GM21381 (cell line): ENCODE results near the gene KAT2B.
"Not testable (repeated sequence)": the region's sequence is repeated elsewhere in the genome, so short reads cannot be mapped to it uniquely, and the experiment has no call there.

ENCODE experiments used
- ATAC-seq: cut with Tn5 transposase; IDR thresholded peaks from one replicate; pipeline ENCODE4 v1.9.1; 2021; ENCODE audit warnings: mild to moderate bottlenecking, moderate library complexity; ENCODE audit not compliant: unreplicated experiment

The KAT2B gene

DNA sequence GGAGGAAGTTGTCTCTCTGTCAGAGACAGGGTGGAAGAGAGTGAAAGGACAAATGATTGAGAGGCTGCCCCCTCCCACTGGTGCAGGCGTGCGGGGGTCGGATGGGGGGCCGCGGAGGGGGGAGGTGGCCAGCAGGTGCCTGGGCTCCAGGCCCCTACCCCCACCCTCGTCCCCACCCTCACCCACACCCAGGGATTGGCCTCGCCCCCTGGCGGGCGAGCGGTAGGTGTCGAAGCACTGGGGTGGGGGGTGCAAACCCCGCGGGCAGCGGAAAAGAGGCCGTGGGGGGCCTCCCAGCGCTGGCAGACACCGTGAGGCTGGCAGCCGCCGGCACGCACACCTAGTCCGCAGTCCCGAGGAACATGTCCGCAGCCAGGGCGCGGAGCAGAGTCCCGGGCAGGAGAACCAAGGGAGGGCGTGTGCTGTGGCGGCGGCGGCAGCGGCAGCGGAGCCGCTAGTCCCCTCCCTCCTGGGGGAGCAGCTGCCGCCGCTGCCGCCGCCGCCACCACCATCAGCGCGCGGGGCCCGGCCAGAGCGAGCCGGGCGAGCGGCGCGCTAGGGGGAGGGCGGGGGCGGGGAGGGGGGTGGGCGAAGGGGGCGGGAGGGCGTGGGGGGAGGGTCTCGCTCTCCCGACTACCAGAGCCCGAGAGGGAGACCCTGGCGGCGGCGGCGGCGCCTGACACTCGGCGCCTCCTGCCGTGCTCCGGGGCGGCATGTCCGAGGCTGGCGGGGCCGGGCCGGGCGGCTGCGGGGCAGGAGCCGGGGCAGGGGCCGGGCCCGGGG lies at the start of gene KAT2B:
TSS of gene KAT2B (plus strand) at position 682 of the 783 bp plus-strand sequence. CDS start at position 714, 32 bp downstream.
- peak; percentile 53 for ATAC-seq

DNA sequence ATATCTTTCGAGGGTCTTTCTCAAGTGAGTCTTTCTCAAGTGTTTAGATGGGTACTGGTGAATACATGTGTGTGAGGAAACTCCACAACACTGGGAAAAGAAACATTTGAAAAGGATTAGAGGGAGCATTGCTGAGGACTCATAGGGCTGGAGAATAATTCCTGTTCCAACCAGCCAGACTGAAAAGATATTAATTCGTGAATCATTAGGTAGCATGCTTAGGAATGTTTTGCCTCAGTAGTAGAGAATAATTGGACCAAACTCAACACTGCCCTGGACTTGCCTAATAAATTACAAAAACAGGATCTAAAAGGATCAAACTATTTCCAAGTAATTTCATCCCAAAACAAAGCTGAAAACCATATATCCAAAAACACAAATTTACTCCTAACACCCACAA lies 45.5 kb upstream of the KAT2B start:
- ATAC-seq = no peak

DNA sequence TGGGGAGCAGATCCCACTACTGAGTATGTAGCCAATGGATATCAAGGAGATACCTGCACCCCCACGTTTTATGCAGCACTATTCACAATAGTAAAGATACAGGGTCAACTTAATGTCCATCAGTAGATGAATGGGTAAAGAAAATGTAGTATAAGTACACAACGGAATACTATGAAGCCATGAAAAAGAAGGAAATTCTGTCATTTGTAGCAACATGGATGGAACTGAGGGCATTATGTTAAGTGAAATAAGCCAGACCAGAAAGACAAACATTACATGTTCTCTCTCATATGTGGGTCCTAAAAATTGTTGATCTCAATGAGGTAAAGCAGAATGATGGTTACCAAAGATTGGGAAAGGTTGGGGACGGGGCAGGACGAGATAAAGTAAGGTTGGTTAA lies 42.7 kb upstream of the KAT2B start:
- no peak for ATAC-seq

DNA sequence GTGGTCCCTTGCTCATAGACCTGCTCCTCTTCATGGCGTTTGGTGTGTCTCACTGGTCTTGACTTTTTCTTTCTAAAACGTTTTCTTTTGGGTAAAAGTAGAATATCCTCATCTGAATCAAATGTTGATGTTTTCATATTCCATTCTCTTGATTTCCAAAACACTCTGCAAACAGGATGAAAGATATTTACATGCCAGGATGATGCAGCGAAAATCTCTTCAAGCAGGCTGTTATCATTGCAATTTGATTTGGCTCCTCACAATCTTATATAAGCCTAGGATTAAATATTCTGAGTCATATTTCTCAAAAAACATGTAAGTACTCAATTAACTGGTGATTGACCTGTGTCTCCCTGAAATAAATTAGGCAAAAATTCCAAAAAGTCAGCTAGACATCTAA lies 38.3 kb upstream of the KAT2B start:
- no peak for ATAC-seq

DNA sequence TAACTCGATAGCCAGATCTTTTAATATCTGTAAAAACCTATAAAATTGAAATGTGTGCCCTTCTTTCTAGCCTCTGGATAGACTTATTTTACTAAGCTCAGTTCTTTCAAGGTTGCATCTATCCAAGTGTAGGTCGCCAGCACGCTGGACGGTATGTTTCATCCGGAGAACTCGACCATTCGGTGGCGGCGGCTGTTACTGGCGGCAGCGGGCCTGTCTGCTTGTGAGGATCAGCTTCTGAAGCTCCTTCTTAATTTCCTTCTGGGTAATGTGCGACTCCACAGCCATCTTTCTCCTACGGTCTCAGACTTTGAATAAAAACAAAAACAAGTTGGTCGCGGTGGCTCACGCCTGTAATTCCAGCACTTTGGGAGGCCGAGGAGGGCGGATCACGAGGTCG lies 32.3 kb upstream of the KAT2B start:
- no peak for ATAC-seq

DNA sequence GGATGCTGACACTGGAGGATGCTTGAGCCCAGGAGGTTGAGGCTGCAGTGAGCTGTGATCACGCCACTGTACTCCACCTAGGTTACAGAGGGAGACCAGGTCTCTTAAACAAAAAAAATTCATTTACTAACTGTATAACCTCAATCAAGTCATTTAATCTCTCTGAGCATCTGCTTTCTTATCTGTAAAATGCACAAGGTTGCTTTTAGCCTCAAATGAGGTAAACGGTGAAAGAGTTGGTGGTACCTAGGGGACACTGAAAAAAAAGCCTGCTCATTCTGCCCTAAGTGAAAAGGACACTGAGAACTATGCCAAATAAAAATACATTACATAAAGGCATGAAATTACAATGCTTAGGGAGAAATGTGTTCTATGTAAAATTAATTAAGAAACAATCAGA lies 31.6 kb upstream of the KAT2B start:
- no peak for ATAC-seq

DNA sequence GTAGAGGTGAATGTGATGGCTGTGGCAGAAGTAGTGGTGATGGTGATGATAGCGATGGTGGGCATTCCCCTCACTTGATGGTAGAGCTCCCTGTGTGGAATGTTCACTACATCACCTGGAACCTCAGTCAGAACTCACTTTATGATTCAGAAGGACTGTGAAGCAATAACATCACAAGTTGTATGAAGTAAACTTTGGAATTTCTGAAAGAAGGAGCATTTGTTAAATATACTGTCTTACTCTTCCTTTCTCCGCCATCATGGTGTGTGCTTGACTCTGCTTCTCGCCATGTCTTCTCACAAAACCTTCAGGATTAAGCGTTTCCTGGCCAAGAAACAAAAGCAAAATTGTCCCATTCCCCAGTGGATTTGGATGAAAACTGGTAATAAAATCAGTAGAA lies 28.1 kb upstream of the KAT2B start, which contains the start of gene PP2D1:
TSS of gene PP2D1 (minus strand) at position 101 of the 400 bp plus-strand sequence. CDS start 192 bp downstream, outside the sequence.
- no peak for ATAC-seq

DNA sequence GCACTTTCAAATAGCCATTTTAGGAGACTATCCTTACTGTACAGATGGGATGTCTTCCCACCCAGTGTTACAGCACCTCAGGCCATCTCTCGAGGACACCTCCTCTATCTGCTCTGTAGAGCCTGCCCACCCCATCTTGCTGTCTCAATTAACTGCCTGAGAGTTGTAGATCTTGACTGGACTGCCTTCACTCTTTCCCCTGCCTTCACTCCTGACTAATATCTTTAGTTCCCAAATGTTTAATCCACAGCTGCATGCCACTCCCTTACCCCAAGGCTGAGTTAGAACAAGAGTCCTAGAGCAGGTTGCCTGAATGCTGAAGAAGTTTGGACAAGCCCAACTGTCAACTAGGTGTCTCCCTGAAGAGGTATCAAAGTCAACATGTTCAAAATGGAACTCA lies 26.9 kb upstream of the KAT2B start:
- ATAC-seq = no peak

DNA sequence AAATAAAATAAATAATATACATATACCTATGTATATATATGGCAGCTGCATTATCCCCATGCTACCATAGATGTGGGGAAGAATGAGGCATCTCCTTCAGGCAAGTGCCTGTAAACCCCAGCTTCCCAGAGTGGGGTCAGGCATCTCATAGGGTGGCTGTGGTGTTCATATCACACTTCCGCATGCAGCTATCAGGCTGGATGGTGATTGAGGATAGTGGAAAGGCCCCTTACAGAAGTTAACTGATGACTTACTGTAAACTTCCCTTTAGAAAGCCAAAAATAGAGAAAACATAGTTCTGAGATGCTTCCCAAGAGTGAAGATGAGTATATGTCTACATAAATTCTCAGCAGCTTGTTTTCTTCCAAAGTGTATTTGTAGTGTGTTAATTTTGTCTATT lies 24.7 kb upstream of the KAT2B start:
- no peak for ATAC-seq

DNA sequence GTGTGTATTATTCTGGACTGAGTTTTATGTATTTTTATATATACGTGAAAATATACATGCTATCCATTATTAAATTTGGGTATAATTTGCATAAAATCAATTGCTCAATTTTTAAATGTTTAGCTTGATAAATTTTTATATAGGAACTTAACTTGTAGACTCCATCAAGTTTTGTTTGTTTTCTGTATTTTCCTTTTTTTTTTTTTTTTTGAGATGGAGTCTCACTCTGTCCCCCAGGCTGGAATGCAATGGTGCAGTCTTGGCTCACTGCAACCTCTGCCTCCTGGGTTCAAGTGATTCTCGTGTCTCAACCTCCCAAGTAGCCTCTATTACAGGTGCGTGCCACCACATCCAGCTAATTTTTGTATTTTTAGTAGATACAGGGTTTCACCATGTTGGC lies 24.2 kb upstream of the KAT2B start:
- not testable (repeated sequence) for ATAC-seq

DNA sequence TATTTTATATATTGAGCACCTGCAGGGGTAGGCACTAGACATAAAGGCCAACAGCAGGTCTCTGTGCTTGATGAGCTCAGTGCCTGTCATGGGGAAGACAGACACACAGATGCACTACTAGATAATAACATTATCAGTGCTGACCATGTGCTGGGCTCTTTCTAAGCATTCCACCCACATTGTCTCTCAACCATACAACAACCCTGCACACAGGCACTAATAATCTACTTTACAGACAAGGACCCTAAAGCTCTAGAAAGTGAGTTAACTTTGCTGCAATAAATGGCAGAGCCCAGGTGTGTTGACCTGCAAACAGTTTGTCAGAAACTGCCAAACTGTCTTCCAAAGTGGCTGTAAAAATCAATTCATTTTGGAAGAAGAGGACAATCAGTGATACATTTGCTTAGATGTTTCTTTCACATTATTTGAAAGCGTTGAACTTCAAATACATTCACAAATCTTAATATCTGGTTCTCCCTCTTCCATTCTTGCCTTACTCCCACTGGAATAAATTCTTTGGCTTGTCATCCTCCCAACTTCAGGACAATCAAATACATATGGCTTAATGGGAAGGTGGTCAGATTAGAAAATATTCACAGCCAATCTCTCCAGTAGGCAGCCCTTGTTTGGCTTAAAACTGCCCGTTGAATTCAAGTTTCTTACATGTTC lies 17.2 kb upstream of the KAT2B start:
- no peak for ATAC-seq

DNA sequence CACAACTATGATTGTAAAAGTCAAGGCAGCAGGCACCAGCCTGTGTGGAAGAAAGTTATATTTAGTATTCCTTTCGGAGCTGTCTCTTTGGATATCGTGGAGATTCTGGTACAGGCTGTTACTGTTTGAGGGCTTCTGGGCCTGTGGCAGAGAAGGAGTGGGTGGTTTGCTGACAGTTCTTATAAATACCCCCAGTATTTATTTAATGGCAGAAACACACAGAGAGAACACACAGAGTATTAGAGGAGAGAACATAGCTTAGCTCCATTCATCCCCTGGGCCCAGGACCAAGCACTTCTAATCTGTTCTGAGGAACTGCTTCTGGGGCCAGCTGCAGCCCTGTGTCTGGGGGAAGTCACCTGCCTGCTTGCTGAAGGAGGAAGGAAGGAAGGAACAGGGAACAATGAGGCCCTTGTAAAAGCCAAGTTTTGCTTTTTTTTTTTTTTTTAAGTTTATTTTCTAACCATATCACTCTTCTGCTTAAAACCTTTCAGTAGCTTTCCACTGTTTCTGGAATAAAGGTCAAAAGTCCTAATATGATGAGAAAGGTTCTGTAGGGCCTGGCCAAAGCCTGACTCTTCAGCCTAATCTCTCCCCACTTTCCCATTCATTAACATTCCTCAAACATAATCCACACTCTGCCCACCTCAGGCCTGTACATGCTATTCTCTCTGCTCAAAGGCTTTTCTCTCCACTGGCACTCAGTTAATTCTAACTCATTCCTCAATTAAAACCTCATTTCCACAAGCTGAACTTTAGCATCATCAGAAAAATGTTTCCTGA lies 16.4 kb upstream of the KAT2B start:
- no peak for ATAC-seq

DNA sequence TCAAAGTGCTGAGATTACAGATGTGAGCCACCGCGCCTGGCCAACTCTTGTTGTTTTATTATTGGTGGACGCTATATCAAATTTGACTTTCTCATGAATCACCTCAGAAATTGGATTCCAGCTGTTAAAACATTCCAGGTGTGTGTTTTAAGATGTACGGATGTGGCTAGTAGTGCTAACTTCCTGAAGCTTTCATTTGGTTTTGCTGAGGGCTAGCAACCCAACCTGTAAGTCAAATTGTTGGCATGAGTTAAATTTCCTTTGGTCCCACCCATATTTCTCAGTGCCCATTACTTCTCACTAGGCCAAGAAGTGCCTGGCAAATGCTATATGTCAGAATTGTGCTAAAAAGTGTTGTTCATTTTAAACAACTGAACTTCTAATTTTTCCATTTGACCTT lies 13.1 kb upstream of the KAT2B start:
- no peak for ATAC-seq

DNA sequence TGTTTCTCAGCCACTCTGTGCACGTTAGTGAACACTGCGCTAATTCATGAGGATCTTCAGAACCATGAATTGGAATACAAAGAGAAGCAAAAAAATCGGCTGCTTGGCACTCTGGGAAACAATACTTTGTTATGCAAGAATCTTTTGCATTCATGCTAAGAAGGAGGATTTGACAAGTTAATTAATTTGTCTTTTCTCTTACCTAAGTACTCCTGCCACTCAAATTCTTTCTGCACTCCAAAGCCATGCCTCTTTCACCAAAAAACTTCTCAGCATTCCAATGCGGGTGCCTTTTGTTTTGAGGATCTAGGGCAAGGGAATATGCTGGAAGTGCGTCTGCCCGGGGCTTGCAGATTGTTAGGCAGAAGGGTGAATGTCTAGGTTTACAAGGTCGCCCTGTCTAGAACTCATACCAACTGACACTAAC lies 11.3 kb upstream of the KAT2B start:
- no peak for ATAC-seq

DNA sequence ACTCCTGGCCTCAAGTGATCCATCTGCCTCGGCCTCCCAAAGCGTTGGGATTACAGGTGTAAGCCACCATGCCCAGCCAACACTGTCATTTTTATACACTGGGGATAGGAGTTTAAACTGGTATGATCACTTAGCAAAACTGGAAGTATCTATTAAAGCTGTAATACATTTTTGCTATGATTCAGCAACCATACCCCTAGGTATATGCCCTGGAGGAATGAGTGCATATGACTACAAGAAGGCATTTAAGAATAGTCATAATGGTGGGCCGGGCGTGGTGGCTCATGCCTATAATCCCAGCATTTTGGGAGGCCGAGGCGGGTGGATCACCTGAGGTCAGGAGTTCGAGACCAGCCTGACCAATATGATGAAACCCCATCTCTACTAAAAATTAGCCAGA lies 8.3 kb upstream of the KAT2B start:
- not testable (repeated sequence) for ATAC-seq

DNA sequence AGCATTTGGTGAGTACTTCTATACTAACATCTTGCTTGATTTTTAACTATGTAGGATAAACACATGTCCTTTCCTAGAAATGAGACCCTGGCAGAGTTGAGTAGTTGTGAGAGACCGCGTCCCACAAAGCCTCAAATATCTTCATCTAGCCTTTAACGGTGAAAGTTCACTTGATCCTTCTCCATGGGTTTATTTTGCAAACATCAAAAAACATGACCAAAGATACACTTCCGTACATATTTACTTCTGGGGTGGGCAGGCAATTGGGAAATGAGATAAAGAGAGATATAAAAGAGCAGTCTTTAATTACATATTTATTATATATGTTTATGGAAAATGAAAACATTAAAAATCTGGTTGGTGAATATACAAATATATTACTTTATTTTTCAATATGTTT lies 5.2 kb upstream of the KAT2B start:
- ATAC-seq = no peak

DNA sequence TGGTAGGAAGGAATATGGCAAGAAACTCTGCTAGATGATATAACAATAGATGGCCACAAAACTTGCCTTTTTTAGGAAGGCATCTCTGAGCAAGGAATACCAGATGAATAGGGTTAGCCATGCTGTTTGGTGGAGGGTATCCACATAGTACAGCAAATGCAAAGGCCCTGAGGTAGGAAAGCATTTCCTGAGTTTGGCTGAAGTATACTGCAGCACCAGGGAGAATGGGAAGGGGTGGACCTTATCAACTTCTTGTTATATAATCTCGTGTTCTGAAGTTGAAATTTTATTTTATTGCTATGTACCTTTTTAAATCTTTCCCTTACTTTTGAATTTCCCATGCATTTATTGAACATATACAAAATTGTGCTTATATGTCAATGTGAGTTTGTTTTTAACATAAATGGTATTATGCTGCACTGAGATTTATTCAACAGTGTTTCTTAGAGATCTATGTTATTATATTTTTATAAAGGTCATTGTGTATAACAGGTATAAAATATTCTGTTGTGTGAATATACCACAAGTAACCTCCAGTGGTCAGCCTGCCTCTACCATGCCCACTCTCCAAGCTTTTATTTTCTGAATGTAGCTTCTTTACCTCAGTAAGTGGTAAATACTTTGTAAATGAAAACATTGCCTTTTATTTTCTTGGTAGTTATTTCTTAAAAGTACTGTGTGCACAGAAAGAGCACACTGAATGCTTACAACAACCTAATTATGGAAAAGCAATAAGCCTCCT lies 2.8 kb upstream of the KAT2B start:
- no peak for ATAC-seq

DNA sequence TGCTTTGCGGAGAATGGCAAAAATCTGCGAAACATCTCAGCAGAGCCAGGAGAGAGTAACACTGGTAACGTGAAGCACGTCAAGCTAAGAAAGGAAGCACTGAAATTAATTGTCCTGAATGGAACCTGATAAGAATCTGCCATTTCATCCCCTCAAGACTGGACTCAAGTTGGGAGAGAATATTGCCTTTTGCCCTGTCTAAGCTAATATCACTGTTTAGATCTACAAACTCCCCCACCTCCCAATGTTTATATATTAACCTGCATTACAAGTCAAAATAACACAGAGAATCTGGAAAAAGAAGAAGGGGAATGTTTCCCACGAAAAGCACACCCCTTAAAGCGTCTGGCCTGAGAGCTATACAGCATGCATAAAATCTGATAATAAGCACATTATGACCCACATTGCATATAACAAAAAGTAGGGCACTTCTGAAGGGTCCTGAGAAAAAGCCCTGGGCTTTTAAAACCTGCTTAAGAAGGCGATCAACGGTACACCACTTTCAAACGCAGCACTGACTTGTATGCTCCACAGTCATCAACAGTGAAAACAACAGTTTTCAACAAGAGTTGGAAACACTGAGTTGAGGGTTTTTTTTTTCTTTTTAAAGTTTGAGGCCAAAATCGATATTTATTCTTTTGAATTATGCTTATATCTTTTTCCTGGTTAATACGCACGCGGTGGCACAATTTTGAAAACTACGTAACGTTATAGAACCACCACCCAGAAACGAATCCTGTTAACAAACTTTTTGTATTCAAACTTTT lies 1.4 kb upstream of the KAT2B start:
- no peak for ATAC-seq

DNA sequence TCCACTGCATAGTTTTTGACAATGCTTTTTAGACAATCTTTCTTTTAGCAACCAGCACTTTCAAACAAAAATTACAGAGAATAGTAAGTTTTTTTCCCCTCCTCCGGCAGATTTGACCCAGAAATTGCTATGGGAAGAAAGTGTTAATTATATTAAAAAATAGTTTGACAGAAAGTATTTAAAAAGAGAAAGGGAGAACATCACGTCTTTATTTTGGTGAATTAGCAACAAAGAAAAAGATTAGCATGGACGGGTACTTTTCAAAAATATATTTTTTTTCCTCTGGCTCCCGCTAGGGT lies 831 bp upstream of the KAT2B start:
- ATAC-seq = no peak

DNA sequence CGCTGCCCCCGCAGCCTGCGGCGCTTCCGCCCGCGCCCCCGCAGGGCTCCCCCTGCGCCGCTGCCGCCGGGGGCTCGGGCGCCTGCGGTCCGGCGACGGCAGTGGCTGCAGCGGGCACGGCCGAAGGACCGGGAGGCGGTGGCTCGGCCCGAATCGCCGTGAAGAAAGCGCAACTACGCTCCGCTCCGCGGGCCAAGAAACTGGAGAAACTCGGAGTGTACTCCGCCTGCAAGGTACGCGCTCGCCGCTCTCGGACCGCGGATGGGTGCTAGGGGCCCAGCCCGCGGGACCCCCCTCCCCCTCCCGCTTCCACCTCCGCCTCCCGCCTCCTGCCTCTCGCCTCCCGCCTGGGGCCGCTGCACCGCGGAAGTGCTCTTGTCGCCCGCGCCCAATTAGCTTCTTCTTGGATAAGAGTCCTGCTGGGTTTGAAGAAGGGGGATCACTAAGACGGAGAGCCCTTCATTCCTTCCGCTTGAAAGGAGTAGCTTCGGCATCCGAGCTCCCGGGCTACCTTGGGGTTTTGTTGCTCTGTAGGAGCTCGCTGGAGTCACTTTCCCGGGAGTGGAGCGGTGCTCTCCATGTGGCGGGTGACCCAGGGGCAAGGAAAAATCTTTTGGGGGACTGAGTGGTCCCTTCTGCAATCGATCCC lies 426 bp downstream of the KAT2B start:
- peak; percentile 42 for ATAC-seq
